Omental fat pad (tissue), 4 donors: ENCODE results near the gene CC2D1A. TPM values are rescaled to one million over a fixed set of nuclear protein-coding genes. Genes with fewer than 3 reads are reported as not detected.

Experiments used
- ATAC-seq: fragments of 150-250 bp; one replicate; pipeline ENCODE4 v1.9.1; 2016; ENCODE audit warnings: mild to moderate bottlenecking, moderate library complexity; ENCODE audit not compliant: low FRiP score
- DNase-seq: peaks from one replicate; pipeline ENCODE4 v3.0.0-alpha.2; 2019; ENCODE audit warnings: low spot score
- CTCF ChIP-seq, 3 donors: fragments of 450-650 bp; IDR thresholded peaks; one replicate each; pipeline ENCODE4 v1.5.1; 2016 to 2017; ENCODE audit warnings: antibody characterized with exemption in 3 of 3, mild to moderate bottlenecking in 3 of 3, moderate library complexity in 2 of 3
- total RNA-seq, 4 donors: library from RNA; depleted of rRNA; stranded (reverse); fragments of >200 nt; gene quantifications; one replicate each; pipeline ENCODE4 v1.1.0, GENCODE V29; 2016

CC2D1A gene
- total RNA-seq, 4 donors from 2014 or later, result 12.3 to 24.9 (median 15.6) TPM

- TF ChIP-seq CTCF (IDR thresholded peaks at IDR 0.05), result no peak
- ATAC-seq (no peak), DNase-seq (no peak)
These were observed 52.0 kb downstream of the CC2D1A start for GRCh38 chr19:13958043-13958442.

- TF ChIP-seq CTCF (IDR thresholded peaks at IDR 0.05), result no peak
- DNase-seq (no peak), ATAC-seq (no peak)
These were observed 53.4 kb downstream of the CC2D1A start for GRCh38 chr19:13959141-13959961.

- no peak for ATAC-seq
- DNase-seq, result no peak
- no peak for TF ChIP-seq CTCF (IDR thresholded peaks at IDR 0.05)
These were observed 54.2 kb downstream of the CC2D1A start for GRCh38 chr19:13959962-13960862.

- ATAC-seq (no peak), DNase-seq (no peak)
- no peak for TF ChIP-seq CTCF (IDR thresholded peaks at IDR 0.05)
These were observed 55.1 kb downstream of the CC2D1A start for GRCh38 chr19:13960863-13961784.

GRCh38 chr19:13961826-13962698 lies 56.1 kb downstream of the CC2D1A start:
- DNase-seq, result no peak
- TF ChIP-seq CTCF (IDR thresholded peaks at IDR 0.05), result no peak
- ATAC-seq, result no peak
